WTC11 (cell line): ENCODE data around the gene LAMTOR2.

Experiments
- AFF4 ChIP-seq: sonication (generic); formaldehyde crosslinking; IDR thresholded peaks from 2 replicates; pipeline ENCODE4 v1.8.1; 2023; ENCODE audit warnings: mild to moderate bottlenecking, missing genetic modification reagents, borderline replicate concordance
- CTCF ChIP-seq: fragments of 200-600 bp; IDR thresholded peaks from 2 replicates; pipeline ENCODE4 v1.8.0; 2022; ENCODE audit warnings: antibody characterized with exemption
- E2F4 ChIP-seq: sonication (generic); formaldehyde crosslinking; IDR thresholded peaks from 2 replicates; pipeline ENCODE4 v1.8.1; 2022; ENCODE audit warnings: low read depth, mild to moderate bottlenecking, moderate library complexity, missing genetic modification reagents, borderline replicate concordance
- E2F5 ChIP-seq: sonication (generic); formaldehyde crosslinking; IDR thresholded peaks from 2 replicates; pipeline ENCODE4 v1.8.1; 2022; ENCODE audit warnings: mild to moderate bottlenecking, moderate library complexity, missing genetic modification reagents
- ETV6 ChIP-seq: sonication (generic); formaldehyde crosslinking; IDR thresholded peaks from 2 replicates; pipeline ENCODE4 v1.8.1; 2022; ENCODE audit warnings: mild to moderate bottlenecking, missing genetic modification reagents
- HMGXB4 ChIP-seq: sonication (generic); formaldehyde crosslinking; IDR thresholded peaks from 2 replicates; pipeline ENCODE4 v1.8.1; 2023; ENCODE audit warnings: mild to moderate bottlenecking, moderate library complexity, missing genetic modification reagents
- JUN ChIP-seq: sonication (generic); formaldehyde crosslinking; IDR thresholded peaks from 2 replicates; pipeline ENCODE4 v1.8.0; 2023; ENCODE audit warnings: mild to moderate bottlenecking, missing genetic modification reagents
- PRDM15 ChIP-seq: sonication (generic); formaldehyde crosslinking; IDR thresholded peaks from 2 replicates; pipeline ENCODE4 v1.8.0; 2022; ENCODE audit warnings: missing genetic modification reagents
- PREB ChIP-seq: sonication (generic); formaldehyde crosslinking; IDR thresholded peaks from 2 replicates; pipeline ENCODE4 v1.8.1; 2022; ENCODE audit warnings: mild to moderate bottlenecking, missing genetic modification reagents, moderate library complexity, borderline replicate concordance
- SP1 ChIP-seq: sonication (generic); formaldehyde crosslinking; conservative IDR thresholded peaks from 2 replicates; pipeline ENCODE4 v1.8.1; 2022; ENCODE audit warnings: missing genetic modification reagents
- TEAD1 ChIP-seq: sonication (generic); formaldehyde crosslinking; IDR thresholded peaks from 2 replicates; pipeline ENCODE4 v1.8.0; 2022; ENCODE audit warnings: mild to moderate bottlenecking, missing genetic modification reagents
- TP53 ChIP-seq: sonication (generic); formaldehyde crosslinking; IDR thresholded peaks from 2 replicates; pipeline ENCODE4 v1.8.1; 2023; ENCODE audit warnings: mild to moderate bottlenecking, missing genetic modification reagents
- USF2 ChIP-seq: sonication (generic); formaldehyde crosslinking; IDR thresholded peaks from 2 replicates; pipeline ENCODE4 v1.8.1; 2023; ENCODE audit warnings: mild to moderate bottlenecking, missing genetic modification reagents, moderate library complexity
- ZNF281 ChIP-seq: sonication (generic); formaldehyde crosslinking; IDR thresholded peaks from 2 replicates; pipeline ENCODE4 v1.8.0; 2023; ENCODE audit warnings: mild to moderate bottlenecking, missing genetic modification reagents

GRCh38 chr1:156006666-156007376 is 47.8 kb upstream of the LAMTOR2 start:
- TF ChIP-seq CTCF (no peak), ZNF281 (no peak), E2F4 (CRISPR knock-in tag) (no peak), HMGXB4 (CRISPR knock-in tag) (no peak), E2F5 (CRISPR knock-in tag) (no peak), SP1 (CRISPR knock-in tag) (no peak), PRDM15 (CRISPR knock-in tag) (no peak), ETV6 (CRISPR knock-in tag) (no peak), TP53 (no peak), JUN (CRISPR knock-in tag) (no peak), PREB (CRISPR knock-in tag) (no peak), TEAD1 (no peak), AFF4 (CRISPR knock-in tag) (no peak), USF2 (no peak)
